Superior temporal gyrus (tissue), 1 donor: ENCODE results near the gene XIST.
"Not testable (repeated sequence)": the region's sequence is repeated elsewhere in the genome, so short reads cannot be mapped to it uniquely, and the experiment has no call there.

ENCODE experiments used
- DNase-seq: peaks from one replicate; pipeline ENCODE4 v3.0.0-alpha.2; 2016; ENCODE audit errors: extremely low spot score

XIST gene

DNA sequence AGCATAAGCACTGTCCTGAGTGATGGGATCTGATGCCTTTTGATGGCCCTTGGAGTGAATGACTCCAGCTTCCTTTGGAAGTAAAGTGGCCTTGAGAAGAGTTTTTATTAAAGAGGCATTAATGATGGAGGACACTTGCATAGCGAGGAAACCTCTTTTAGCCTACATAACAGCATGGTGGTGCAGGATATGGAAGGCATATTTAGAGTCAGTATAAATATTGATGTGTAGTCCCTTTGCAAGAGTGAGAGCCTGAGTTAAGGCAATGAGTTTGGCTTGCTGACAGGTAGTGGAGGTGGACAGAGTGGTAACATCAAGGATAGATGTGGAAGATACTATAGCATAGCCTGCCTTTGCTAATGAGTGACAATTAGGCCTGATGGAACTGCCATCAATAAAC is 48.4 kb downstream of the XIST start:
- not testable (repeated sequence) for DNase-seq

DNA sequence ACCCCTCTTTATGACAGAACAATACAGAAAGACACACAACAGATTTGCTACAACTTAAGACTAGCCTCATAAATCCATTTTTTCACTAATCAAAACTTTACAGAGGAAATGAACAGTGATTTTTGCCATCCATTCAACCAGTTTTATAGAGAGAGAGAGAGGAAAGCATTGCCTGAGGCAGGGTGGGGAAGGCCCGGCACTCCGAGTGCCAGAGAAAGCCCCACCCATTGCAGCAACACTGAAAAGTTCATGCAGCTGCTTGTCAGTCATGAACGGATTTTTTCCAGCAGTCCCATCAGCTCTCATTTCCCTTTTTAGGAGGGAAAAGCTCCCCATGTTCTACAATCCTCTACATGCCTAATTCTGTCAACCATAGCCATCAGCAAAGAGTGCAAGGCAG is 52.6 kb downstream of the XIST start:
- DNase-seq: no peak

DNA sequence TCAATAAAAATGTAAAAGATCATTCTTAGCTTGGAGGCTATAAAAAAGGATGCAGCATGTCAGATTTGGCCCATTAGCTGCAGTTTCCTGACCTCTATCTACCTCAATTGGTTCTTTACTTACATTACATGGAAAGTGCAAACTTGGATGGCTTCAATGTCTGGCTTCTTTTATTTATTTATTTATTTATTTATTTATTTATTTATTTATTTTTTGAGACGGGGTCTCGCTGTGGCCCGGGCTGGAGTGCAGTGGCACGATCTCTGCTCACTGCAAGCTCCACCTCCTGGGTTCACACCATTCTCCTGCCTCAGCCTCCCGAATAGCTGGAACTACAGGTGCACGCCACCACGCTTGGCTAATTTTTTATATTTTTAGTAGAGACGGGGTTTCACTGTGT is 60.0 kb downstream of the XIST start:
- not testable (repeated sequence) for DNase-seq

DNA sequence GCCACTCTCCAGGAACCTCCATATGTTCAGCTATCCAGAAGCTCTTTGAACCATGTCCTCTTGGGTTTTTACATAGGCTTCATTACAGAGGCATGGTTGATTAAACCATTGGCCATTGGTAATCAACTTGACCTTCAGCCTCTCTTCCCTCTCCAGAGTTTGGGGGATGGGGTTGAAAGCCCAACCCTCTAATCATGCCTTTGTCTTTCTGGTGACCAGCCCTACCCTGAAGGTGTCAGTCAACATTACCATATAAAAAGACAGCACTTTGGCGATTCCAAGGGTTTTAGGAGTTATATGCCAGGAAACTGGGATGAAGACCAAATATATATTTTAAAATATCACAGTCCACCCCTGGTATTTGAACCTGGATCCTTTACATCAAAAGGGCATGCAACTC is 67.0 kb downstream of the XIST start:
- DNase-seq: no peak
